ENCODE data around the gene AS3MT.
"Not testable (repeated sequence)": the region's sequence is repeated elsewhere in the genome, so short reads cannot be mapped to it uniquely, and the experiment has no call there.

AS3MT gene, protein sequence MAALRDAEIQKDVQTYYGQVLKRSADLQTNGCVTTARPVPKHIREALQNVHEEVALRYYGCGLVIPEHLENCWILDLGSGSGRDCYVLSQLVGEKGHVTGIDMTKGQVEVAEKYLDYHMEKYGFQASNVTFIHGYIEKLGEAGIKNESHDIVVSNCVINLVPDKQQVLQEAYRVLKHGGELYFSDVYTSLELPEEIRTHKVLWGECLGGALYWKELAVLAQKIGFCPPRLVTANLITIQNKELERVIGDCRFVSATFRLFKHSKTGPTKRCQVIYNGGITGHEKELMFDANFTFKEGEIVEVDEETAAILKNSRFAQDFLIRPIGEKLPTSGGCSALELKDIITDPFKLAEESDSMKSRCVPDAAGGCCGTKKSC

DNA sequence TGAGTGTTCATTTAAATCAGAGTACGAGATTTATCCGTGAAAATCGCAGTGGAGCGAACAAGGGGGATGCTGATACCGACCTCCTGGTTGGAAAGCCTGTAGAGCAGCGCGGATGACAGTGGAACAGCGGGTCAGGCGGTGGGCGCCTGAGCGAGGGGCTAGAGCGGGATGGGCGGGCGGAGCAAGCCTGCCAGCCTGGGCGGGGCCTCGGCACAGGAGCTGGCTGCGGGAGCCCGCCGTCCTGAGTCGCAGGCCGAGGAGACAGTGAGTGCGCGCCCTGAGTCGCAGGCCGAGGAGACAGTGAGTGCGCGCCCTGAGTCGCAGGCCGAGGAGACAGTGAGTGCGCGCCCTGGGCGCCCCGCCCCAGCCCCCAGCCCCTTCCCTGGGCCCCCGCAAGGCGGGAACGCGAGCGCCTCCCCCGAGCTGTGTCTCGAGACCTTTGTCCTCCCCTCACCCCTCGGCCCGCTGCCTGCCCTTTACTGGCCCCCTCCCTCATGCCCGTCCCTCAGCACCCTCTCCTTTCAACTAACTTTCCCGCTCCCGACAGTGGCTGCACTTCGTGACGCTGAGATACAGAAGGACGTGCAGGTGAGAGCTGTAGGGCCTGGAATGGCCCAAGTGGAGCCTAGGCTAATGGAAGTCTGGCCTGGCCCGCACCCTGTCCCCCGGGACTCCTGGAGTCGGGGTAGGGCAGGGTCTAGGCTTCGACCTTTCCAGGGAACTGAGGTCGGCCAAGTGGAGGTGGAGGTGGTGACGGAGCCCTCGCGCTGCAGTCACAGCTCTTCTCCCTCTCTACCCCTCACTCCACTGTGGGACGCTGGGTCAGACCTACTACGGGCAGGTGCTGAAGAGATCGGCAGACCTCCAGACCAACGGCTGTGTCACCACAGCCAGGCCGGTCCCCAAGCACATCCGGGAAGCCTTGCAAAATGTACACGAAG, at the start of gene AS3MT:
Gene AS3MT, plus strand, starts transcription at position 213 of the 941 bp plus-strand sequence. Its CDS starts 123 bp downstream, at position 336.
- FAIRE-seq = no peak

DNA sequence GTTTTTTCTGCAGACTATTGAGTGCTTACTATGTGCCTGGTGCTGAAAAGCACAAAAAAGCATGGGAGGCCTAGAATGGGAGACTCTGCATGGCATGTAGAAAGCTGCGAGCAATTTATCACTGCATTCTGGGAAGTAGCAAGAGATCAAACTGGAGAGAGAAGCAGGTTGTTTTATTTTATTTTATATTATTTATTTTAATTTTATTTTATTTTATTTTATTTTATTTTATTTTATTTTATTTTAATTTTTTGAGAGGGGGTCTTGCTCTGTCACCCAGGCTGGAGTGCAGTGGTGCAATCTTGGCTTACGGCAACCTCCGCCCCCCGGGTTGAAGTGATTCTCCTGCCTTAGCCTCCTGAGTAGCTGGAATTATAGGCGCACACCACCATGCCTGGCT, 49.3 kb upstream of the AS3MT start:
- FAIRE-seq = not testable (repeated sequence)

DNA sequence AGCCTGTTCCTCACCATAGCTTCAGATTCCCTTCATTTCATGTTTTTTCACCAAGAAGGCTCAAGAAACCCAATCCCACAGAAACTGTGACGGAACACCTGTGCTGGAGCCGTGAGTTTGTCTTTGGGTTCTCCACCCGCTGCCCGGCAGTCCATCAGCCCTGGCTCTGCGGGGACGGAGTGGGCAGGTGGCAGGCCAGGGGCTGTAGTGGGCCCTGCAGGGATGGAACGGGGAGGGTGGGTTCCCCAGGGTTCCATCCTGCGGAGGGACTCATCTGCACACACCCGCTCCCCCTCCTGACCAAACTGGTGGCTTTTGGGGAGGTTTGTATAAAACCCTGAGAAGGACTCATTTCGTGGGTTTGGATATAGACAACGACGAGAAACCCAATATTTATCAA, 47.0 kb upstream of the AS3MT start:
- FAIRE-seq = no peak

DNA sequence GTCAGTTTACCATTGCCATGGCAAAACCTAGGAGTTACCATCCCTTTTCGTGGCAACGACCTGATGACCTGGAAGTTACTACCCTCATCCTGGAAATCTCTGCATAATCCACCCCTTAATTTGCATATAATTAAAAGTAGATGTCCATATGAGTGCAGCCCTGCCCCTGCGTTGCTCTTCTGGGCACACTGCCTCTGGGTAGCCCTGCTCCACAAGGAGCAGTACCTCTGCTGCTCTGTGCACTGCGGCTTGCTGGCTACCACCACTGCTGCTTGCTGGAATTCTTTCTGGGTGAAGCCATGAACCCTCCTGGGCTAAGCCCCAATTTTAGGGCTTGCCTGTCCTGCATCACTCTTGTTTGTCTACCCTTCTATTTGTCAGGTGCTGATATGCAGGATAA, 44.6 kb upstream of the AS3MT start:
- FAIRE-seq = no peak

DNA sequence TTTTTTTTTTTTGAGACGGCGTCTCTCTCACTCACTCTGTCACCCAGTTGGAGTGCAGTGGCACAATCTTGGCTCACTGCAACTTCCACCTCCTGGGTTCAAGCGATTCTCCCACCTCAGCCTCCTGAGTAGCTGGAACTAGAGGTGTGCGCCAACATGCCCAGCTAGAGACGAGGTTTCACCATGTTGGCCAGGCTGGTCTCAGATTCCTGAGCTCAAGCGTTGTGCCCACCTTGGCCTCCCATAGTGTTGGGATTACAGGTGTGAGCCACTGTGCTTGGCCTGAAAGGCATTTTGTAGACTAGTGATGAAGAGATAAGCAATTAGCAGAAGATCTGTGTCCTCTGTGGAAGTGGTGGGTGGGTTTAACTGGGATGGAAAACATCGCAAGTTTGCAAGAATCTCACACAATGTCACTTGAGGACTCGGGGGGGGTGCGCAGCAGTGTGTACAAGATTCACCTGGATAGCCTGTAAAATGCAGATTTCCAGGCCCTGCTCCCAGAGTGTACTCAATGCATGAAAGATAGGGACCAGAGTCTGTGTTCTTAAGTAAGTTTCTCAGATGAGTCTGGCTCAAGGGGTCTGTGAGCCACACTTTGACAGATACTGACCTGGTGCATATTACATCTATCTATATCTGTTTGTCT, 43.0 kb upstream of the AS3MT start:
- FAIRE-seq = no peak

DNA sequence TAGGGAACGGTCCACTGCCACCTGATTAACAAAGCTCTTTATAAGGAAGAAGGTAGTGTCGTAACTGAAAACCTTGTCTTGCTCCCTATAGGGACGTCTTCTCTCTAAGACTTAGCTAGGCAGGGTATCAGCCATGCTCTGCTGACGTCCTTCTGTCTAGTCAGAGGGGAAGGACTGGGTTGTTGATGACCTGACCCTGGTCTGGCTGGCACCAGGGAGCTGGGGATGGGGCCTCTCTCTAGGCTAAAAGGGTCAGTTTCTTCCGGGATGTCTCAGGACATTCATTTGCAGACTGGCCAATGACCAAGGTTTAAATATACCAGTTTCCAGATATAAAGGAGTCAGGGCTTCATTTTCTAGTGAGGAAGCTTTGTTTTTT, 41.7 kb upstream of the AS3MT start:
- no peak for FAIRE-seq

DNA sequence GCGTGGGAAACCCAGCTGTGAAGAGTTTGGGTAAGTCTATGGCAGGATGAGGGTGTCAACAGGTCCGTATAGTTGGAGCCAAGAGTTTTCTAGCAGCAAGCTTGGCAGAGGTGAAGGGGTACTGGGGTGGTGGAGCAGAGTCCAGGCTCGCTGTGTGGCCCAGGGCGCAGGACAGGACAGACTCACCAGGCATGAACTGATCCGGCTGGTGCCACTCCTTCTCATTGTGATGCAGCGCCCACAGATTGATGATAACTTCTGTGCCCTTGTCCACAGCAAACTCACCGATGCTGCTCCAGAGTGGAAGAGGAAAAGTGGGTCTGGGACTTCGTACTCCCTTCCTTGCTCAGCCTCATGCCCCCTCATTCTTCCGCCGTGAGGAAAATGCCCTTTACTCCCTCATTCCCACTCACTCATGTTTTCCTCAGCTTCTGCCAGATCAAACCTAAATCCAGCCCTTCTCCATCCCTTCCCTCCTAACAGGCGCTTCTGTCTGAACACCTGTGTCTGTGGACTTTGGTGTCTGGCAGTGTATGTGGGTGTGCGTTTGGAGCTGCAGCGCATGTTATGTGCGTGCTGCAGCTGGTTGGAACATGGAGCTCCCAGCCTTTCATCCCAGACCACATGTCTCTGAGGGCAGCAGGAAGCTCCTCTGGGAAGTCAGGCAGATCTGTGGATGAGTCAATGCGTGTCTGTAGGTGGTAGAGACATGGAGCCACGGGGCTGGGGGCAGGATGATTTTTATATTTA, 37.8 kb upstream of the AS3MT start:
- no peak for FAIRE-seq

DNA sequence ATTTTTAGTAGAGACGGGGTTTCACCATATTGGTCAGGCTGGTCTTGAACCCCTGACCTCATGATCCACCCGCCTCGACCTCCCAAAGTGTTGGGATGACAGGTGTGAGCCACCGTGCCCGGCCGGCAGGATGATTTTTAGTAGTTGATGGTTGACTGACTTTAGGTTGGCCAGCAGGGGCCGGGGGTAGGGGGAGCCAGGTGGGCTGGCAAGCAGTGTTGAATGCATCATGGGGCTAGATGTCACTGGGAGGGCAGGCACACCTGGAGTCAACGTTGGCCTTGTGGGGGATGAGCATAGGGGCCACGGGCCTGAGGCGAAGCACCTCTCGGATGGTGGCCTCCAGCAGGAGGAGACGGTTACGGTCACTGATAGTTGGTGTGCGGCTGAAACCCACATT, 37.0 kb upstream of the AS3MT start:
- FAIRE-seq = no peak

DNA sequence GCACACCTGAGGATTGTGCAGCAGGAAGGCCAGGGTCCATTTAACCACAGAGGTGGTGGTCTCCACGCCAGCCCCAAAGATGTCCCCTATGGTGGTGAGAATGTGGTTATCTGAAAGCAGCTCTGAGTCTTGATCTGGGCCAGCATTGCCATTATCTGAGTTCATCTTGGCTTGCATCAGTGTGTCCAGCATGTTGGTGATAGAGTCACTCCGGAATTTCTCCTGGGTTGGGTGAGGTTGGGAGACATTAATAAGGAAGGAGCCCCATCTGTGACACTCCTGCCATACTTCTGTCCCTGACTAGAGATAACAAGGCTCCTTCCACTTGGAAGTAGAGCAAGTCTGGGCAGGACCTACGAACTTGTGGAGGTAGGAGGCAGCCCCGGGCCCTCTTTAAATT, 36.3 kb upstream of the AS3MT start:
- no peak for FAIRE-seq

DNA sequence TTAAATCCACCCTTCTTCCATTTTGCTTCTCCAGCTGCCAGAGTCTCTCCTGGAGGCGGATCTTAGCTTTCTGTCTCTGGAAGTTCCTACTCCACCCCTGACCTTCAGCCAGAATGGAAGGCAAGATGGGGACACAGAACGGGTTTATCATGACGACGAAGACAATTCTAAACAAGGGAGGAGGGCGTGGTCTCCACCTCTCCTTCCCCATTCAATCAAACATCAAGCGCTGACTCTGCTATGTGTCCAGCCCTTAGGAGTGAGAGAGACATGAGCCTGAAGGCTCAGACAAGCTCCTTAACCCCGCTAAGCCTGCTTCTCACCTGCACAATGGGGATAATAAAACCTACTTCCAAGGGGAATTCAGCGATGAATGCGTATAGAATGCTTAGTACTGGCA, 35.1 kb upstream of the AS3MT start:
- no peak for FAIRE-seq

DNA sequence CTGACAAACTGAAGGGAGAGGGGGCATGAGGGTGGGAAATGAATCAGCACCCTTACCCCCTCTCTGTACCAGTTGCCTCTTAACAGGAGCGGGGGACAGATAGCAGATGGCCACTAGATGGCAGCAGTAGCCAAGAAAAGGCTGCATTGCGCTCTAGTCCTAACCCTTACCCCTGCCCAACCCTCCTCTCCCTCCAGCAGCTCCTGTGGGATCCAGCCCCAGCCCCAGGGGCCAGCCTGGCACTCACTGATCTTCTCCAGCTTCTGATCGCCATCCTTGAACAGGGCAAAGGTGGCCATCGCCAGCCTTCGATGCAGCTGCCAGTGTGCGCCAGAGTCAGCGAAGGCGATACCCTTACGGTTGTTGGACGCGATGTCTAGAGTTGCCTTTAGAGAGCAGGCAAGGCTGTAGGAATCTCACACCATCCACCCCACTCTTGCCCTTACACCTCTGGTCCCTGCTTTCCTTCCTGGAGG, 34.2 kb upstream of the AS3MT start:
- FAIRE-seq = no peak

DNA sequence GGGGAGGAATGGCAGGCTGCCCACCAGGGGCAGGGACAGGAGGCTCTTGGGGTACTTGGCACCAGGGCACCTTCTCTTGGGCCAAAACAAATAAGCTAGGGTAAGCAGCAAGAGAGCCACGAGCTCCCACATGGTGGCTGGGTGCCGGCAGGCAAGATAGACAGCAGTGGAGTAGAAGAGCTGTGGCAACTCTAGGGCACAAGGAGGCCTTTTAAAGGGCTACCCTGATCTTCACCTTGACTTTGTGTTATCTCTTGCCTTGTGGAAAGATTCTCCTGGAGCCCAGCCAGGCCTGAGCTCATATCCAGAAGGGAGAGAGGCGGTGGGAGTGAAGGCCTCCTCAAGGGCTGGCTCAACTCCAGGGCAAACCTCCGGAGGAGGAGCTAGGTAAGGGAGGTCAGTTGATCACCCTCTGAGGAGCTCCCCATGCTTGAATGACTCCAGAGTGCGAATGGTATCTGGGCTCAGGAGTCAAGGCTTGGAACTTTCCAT, 32.0 kb upstream of the AS3MT start, which contains the start of gene CYP17A1:
Gene CYP17A1, minus strand, starts transcription at position 184 of the 492 bp plus-strand sequence. Its CDS starts 52 bp downstream, at position 132.
- no peak for FAIRE-seq

DNA sequence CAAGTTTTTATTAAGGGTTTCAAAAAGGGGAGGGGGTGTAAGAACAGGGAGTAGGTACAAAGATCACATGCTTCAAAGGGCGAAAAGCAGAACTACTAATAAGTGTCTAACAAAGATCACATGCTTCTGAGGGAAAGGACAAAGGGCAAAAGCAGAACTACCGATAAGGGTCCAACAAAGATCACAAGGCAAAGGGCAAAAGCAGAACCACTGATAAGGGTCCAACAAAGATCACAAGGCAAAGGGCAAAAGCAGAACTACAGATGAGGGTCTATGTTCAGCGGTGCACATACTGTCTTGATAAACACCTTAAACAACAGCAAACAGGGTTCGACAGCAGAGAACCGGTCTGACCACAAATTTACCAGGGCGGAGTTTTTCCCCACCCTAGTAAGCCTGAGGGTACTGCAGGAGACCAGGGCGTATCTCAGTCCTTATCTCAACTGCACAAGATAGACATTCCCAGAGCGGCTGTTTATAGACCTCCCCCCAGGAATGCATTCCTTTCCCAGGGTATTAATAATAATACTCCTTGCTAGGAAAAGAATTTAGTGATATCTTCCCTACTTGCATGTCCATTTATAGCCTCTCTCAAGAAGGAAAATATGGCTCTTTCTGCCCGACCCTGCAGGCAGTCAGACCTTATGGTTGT, 30.9 kb upstream of the AS3MT start:
- not testable (repeated sequence) for FAIRE-seq

DNA sequence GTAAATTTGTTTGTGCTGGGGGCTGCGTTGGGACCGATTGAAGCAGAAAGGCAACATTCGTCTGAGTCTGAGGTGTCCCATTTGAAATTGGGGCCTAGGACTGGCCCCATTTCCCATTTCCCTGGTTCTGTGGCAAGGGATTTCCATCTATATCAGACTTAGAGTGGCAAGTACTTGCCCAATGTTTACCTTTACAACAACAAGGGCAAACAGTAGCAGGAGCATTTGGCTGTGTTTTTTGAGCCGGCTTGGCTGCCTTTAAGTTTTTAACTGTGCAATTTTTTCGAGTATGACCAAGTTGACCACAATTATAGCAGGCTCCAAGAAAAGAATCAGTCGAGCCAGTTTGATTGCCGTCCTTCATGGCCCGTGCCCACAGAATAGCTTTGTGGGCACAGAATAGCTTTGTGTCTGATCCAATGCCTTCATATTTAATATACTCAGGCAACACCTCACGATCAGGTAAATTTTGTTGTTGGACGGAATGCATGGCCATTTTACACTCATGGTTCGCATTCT, 27.4 kb upstream of the AS3MT start:
- FAIRE-seq = no peak

DNA sequence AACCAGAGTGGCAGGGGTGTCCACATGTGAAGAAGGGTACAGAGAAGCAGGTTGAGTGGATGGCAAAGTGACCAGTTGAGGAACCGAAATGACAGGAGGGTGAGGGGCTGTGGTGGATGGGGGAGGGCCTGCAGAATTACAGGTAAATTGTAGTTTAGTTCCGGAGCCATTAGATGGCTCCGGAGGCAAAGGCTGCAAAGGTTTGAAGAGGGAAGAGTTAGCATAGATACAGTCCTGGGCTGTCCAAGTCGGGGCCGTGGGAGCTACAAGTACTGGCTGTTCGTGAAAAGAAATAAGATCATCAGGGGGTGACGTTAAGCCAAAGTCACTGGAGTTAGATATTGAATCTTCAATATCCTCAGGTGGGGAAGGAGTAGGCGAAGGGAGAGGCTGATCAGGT, 26.1 kb upstream of the AS3MT start:
- not testable (repeated sequence) for FAIRE-seq

DNA sequence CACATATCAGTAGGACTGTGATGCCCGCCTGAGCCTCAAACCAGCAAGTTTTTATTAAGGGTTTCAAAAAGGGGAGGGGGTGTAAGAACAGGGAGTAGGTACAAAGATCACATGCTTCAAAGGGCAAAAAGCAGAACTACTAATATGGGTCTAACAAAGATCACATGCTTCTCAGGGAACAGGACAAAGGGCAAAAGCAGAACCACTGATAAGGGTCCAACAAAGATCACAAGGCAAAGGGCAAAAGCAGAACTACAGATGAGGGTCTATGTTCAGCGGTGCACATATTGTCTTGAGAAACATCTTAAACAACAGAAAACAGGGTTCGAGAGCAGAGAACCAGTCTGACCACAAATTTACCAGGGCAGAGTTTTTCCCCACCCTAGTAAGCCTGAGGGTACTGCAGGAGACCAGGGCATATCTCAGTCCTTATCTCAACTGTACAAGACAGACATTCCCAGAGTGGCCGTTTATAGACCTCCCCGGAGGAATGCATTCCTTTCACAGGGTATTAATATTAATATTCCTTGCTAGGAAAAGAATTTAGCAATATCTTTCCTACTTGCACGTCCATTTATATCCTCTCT, 25.0 kb upstream of the AS3MT start:
- FAIRE-seq = not testable (repeated sequence)

DNA sequence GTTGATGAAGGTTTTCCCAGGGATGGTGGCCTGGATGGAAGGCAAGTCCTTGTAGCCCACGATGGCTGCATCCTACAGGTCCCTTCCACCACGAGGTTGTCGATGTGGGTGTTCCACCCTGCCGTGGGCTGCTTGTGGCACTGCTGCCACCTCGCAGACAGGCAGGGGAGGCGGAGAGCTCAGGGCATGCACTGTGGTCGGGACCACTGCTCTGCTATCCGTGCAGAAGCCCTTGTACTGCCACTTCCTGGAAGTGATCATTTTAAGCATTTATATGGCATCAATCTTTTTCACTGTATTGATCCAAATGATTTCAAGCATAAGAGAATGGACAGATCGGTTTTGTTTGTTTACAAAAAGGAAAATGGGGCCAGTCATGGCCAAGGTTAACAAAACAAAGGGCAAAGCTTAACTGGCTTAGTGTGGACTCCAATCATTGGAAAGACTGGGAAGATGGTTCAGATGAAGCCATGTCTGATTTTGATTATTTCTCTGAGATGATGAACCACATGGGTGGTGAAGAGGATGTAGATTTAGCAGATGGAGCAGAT, 23.8 kb upstream of the AS3MT start:
- no peak for FAIRE-seq

DNA sequence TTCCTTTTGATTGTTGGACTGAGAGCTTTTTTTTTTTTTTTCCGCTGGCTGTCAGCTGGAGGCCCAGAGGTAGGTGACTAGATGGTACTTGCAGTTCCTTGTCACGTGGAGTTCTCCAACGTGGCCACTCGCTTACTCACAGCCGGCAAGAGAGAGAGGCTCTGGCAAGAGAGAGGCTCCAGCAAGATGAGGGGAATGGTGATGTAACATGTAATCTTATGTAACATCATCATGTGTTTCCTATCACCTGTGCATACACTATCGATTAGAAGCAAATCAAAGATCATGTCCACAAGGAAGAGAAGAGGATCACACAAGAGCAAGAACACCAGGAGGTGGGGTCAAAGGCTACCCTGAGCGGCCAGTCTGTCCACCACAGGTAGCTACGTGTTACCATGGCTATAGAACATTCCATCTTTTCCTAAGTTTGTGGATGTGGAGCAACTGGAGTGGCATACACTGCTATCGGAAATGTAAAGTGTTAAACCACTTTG, 19.2 kb upstream of the AS3MT start:
- FAIRE-seq = no peak

DNA sequence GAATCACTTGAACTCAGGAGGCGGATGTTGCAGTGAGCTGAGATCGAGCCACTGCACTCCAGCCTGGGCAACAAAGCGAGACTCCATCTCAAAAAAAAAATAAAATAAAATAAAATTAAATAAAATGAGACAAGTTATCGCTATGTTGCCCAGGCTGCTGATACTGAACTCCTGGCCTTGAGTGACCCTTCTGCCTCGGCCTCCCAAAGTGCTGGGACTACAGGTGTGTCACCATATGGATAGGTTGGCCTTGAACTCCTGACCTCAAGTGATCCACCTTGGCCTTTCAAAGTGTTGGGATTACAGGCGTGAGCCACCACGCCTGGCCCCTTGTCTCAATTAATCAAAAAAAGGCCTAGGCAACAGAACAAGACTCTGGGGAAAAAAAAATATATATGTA, 16.0 kb upstream of the AS3MT start:
- not testable (repeated sequence) for FAIRE-seq

DNA sequence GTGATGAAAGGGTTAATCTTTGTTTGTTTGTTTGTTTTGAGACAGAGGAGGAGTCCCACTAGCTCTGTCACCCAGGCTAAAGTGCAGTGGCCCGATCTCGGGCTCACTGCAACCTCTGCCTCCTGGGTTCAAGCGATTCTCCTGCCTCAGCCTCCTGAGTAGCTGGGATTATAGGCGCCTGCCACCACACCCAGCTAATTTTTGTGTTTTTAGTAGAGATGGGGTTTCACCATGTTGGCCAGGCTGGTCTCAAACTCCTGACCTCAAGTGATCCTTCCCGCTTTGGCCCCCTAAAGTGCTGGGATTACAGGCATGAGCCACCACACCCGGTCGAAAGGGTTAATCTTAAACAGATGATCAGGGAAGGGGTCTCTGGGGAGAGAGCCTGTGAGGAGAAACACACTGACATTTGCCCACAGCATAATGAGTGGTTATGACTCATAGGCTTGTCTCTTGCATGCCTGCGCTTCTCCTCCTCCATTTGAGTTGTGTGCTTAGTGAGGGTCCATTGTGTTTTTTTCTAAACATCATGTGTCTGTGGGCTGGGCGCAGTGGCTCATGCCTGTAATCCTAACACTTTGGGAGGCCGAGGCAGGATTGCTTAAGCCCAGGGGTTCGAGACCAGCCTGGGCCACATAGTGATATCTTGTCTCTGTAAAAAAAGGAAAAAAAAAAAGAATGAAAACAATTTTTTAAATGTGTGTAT, 13.4 kb upstream of the AS3MT start:
- not testable (repeated sequence) for FAIRE-seq
